CD4-positive, alpha-beta T cell (primary cell): Measurements from ENCODE around the gene GPR162. TPM values are rescaled to one million over a fixed set of nuclear protein-coding genes. Genes with fewer than 3 reads are reported as not detected.

ENCODE experiments used
- total RNA-seq, 174 experiments: library from RNA in 2 of 174; stranded (reverse) in 2 of 174; gene quantifications; one replicate each; pipeline ENCODE4 v1.2.3 and lab custom pipeline; 2021 to 2026

GPR162 gene
- total RNA-seq, 2 experiments from 2014 or later = not detected

Other genes with a start within 250 kb of the GPR162 start
- 100 to 1,000 TPM; 288 to 292 TPM for gene CHD4, start 214.4 kb upstream of the GPR162 start, total RNA-seq
- 1 to 10 TPM; 2.8 to 3.0 TPM for gene LPAR5, start 185.9 kb upstream of the GPR162 start, total RNA-seq
- gene ACRBP, start 174.4 kb upstream of the GPR162 start, total RNA-seq = under 1 TPM; 0.58 to 0.95 TPM
- gene ING4, start 158.7 kb upstream of the GPR162 start, total RNA-seq = 10 to 100 TPM; 13.8 to 17.4 TPM
- gene ZNF384, start 132.4 kb upstream of the GPR162 start, total RNA-seq = 10 to 100 TPM; 67.6 TPM
- gene PIANP, start 121.0 kb upstream of the GPR162 start, total RNA-seq = under 1 TPM; 0.87 to 0.99 TPM
- 1 to 10 TPM; 9.4 to 9.6 TPM for gene COPS7A, start 97.8 kb upstream of the GPR162 start, total RNA-seq
- 100 to 1,000 TPM; 114 to 121 TPM for gene MLF2, start 68.7 kb upstream of the GPR162 start, total RNA-seq
- gene PTMS, start 55.5 kb upstream of the GPR162 start, total RNA-seq = 1 to 10 TPM; 1.5 to 1.9 TPM
- 1 to 10 TPM in 1 of 2 experiments, under 1 TPM in 1; 0.82 to 1.4 TPM for gene LAG3, start 49.3 kb upstream of the GPR162 start, total RNA-seq
- gene CD4, start 32.3 kb upstream of the GPR162 start, total RNA-seq = 100 to 1,000 TPM; 134 to 136 TPM
- gene P3H3, start 6.6 kb downstream of the GPR162 start, total RNA-seq = 1 to 10 TPM; 2.5 to 4.1 TPM
- under 1 TPM; 0.75 to 0.85 TPM for gene GNB3, start 19.1 kb downstream of the GPR162 start, total RNA-seq
- gene CDCA3, start 29.5 kb downstream of the GPR162 start, total RNA-seq = under 1 TPM; 0.80 to 0.89 TPM
- gene USP5, start 30.3 kb downstream of the GPR162 start, total RNA-seq = 10 to 100 TPM; 31.8 to 33.4 TPM
- 10 to 100 TPM; 46.8 to 48.7 TPM for gene TPI1, start 45.7 kb downstream of the GPR162 start, total RNA-seq
- gene SPSB2, start 51.5 kb downstream of the GPR162 start, total RNA-seq = 1 to 10 TPM; 3.2 to 3.3 TPM
- 1 to 10 TPM; 3.2 to 4.7 TPM for gene LRRC23, start 83.0 kb downstream of the GPR162 start, total RNA-seq
- 100 to 1,000 TPM in 1 of 2 experiments, 10 to 100 TPM in 1; 85.6 to 103 TPM for gene ENO2, start 92.8 kb downstream of the GPR162 start, total RNA-seq
- 10 to 100 TPM; 28.7 to 29.6 TPM for gene ATN1, start 106.1 kb downstream of the GPR162 start, total RNA-seq
- not detected for gene RNU7-1, start 122.0 kb downstream of the GPR162 start, total RNA-seq
- gene C12orf57, start 122.2 kb downstream of the GPR162 start, total RNA-seq = 100 to 1,000 TPM; 305 to 311 TPM
- 10 to 100 TPM; 79.0 to 83.5 TPM for gene PTPN6, start 129.5 kb downstream of the GPR162 start, total RNA-seq
- gene PHB2, start 148.8 kb downstream of the GPR162 start, total RNA-seq = 100 to 1,000 TPM; 138 to 147 TPM
- gene EMG1, start 149.1 kb downstream of the GPR162 start, total RNA-seq = 10 to 100 TPM; 33.9 to 34.8 TPM
- 10 to 100 TPM; 11.8 to 14.8 TPM for gene LPCAT3, start 196.7 kb downstream of the GPR162 start, total RNA-seq
- 1 to 10 TPM; 3.8 to 4.6 TPM for gene C1S, start 238.9 kb downstream of the GPR162 start, total RNA-seq